GM23338 (cell line): Measurements from ENCODE around the gene EXOC4. TPM values are rescaled to one million over a fixed set of nuclear protein-coding genes. Genes with fewer than 3 reads are reported as not detected.

Experiments
- ATAC-seq: fragments of 200-7000 bp; cut with Tn5 transposase; 3 replicates; pipeline ENCODE4 v1.9.1; 2020
- DNase-seq: peaks from one replicate; pipeline ENCODE4 v3.0.0-alpha.2; 2015; ENCODE audit warnings: low spot score
- H2AFZ ChIP-seq: fragments of 200-600 bp; sonication (generic); 2 replicates; pipeline ENCODE4 v1.8.0; 2016; ENCODE audit warnings: antibody characterized with exemption, mild to moderate bottlenecking, moderate library complexity
- H3F3A ChIP-seq: fragments of 200-600 bp; sonication (generic); replicated peaks from 2 replicates; pipeline ENCODE4 v1.8.0; 2017; ENCODE audit warnings: antibody characterized with exemption, mixed run types, low read depth
- H3K27ac ChIP-seq: fragments of 200-600 bp; sonication (generic); 2 replicates; pipeline ENCODE4 v1.6.1; 2016; ENCODE audit warnings: low read depth
- H3K27me3 ChIP-seq: fragments of 200-600 bp; sonication (generic); 2 replicates; pipeline ENCODE4 v1.8.0; 2016; ENCODE audit warnings: mild to moderate bottlenecking, mixed run types, moderate library complexity; ENCODE audit not compliant: insufficient read depth
- H3K36me3 ChIP-seq: fragments of 200-600 bp; sonication (generic); 2 replicates; pipeline ENCODE4 v1.8.0; 2016; ENCODE audit warnings: mild to moderate bottlenecking; ENCODE audit not compliant: insufficient read depth
- H3K4me1 ChIP-seq: fragments of 200-600 bp; sonication (generic); 2 replicates; pipeline ENCODE4 v1.8.0; 2016; ENCODE audit warnings: mild to moderate bottlenecking, moderate library complexity; ENCODE audit not compliant: insufficient read depth
- H3K4me2 ChIP-seq: fragments of 200-600 bp; sonication (generic); 2 replicates; pipeline ENCODE4 v1.7.1; 2017; ENCODE audit warnings: mixed run types
- H3K4me3 ChIP-seq: fragments of 200-600 bp; sonication (generic); 2 replicates; pipeline ENCODE4 v1.6.1; 2016; ENCODE audit warnings: mixed run types
- H3K79me2 ChIP-seq: fragments of 200-600 bp; sonication (generic); replicated peaks from 2 replicates; pipeline ENCODE4 v1.8.0; 2017; ENCODE audit warnings: mild to moderate bottlenecking; ENCODE audit not compliant: insufficient read depth
- H3K9me2 ChIP-seq: fragments of 200-600 bp; sonication (generic); 2 replicates; pipeline ENCODE4 v1.8.0; 2017; ENCODE audit not compliant: insufficient read depth
- H4K20me1 ChIP-seq: fragments of 200-600 bp; sonication (generic); replicated peaks from 2 replicates; pipeline ENCODE4 v1.8.0; 2017; ENCODE audit warnings: mild to moderate bottlenecking; ENCODE audit not compliant: insufficient read depth
- H3K27ac Mint-ChIP-seq: 2 replicates; pipeline ENCODE4 v1.8.0; 2020; ENCODE audit warnings: inconsistent platforms, mild to moderate bottlenecking, moderate library complexity, mixed read lengths
- H3K27me3 Mint-ChIP-seq: 3 replicates; pipeline ENCODE4 v1.8.0; 2022; ENCODE audit warnings: low read depth, mild to moderate bottlenecking, moderate library complexity, mixed read lengths, inconsistent platforms; ENCODE audit not compliant: insufficient read depth, poor library complexity
- H3K36me3 Mint-ChIP-seq: 3 replicates; pipeline ENCODE4 v1.8.0; 2021; ENCODE audit warnings: low read depth, mild to moderate bottlenecking, inconsistent platforms, moderate library complexity, mixed read lengths
- H3K4me1 Mint-ChIP-seq: 3 replicates; pipeline ENCODE4 v1.8.0; 2020; ENCODE audit warnings: mild to moderate bottlenecking, inconsistent platforms, mixed read lengths
- H3K4me3 Mint-ChIP-seq: 3 replicates; pipeline ENCODE4 v1.8.0; 2021; ENCODE audit warnings: moderate library complexity, mild to moderate bottlenecking, inconsistent platforms, mixed read lengths
- H3K9me3 Mint-ChIP-seq: 3 replicates; pipeline ENCODE4 v1.8.0; 2020; ENCODE audit warnings: moderate library complexity, mild to moderate bottlenecking, inconsistent platforms, mixed read lengths
- CREB1 ChIP-seq: fragments of 250-450 bp; sonication (Bioruptor Pico); IDR thresholded peaks from 2 replicates; pipeline ENCODE4 v1.5.0; 2020; ENCODE audit warnings: low read depth, mild to moderate bottlenecking, moderate library complexity
- EZH2 ChIP-seq: fragments of 200-600 bp; sonication (generic); IDR thresholded peaks from one replicate; pipeline ENCODE4 v1.8.0; 2017; ENCODE audit warnings: antibody characterized with exemption, mild to moderate bottlenecking, low read depth; ENCODE audit not compliant: unreplicated experiment
- EZH2phosphoT487 ChIP-seq: fragments of 200-600 bp; sonication (generic); IDR thresholded peaks from one replicate; pipeline ENCODE4 v1.8.1; 2018; ENCODE audit warnings: antibody characterized with exemption; ENCODE audit not compliant: unreplicated experiment
- JUNB ChIP-seq: IDR thresholded peaks from one replicate; pipeline ENCODE4 v1.6.1; 2016; ENCODE audit warnings: antibody characterized with exemption; ENCODE audit not compliant: unreplicated experiment
- NANOG ChIP-seq: IDR thresholded peaks from 2 replicates; pipeline ENCODE4 v1.6.1; 2016; ENCODE audit warnings: antibody characterized with exemption, borderline replicate concordance
- POLR2AphosphoS5 ChIP-seq: IDR thresholded peaks from 2 replicates; pipeline ENCODE4 v1.6.1; 2016; ENCODE audit warnings: antibody characterized with exemption, low read depth
- STAT1 ChIP-seq: IDR thresholded peaks from one replicate; pipeline ENCODE4 v1.6.1; 2016; ENCODE audit warnings: antibody characterized with exemption; ENCODE audit not compliant: unreplicated experiment
- ZNF114 ChIP-seq: fragments of 250-450 bp; sonication (Bioruptor Pico); IDR thresholded peaks from 2 replicates; pipeline ENCODE4 v1.5.0; 2020; ENCODE audit warnings: mild to moderate bottlenecking, moderate library complexity
- ZNF331 ChIP-seq: fragments of 250-450 bp; sonication (Bioruptor Pico); IDR thresholded peaks from 2 replicates; pipeline ENCODE4 v1.5.0; 2020; ENCODE audit warnings: low read depth, mild to moderate bottlenecking, moderate library complexity
- polyA plus RNA-seq: library from polyadenylated mRNA; unstranded; fragments of >200 nt; fragmentation: Nextera tagmentation; extraction: Ambion mirVana; gene quantifications from 2 replicates; pipeline ENCODE4 v1.2.1, GENCODE V29; 2016
- total RNA-seq: library from RNA; depleted of rRNA; stranded (reverse); fragments of >200 nt; shearing (Covaris generic); gene quantifications from 2 replicates; pipeline ENCODE4 v1.2.3, GENCODE V29; 2014
- TF ChIP-seq, protein P1 (sequence below): IDR thresholded peaks from 2 replicates; pipeline ENCODE4 v1.6.1; 2016; ENCODE audit warnings: antibody characterized with exemption
- TF ChIP-seq, protein P2 (sequence below): IDR thresholded peaks from one replicate; pipeline ENCODE4 v1.6.1; 2018; ENCODE audit warnings: antibody characterized with exemption; ENCODE audit not compliant: unreplicated experiment
- TF ChIP-seq, protein P3 (sequence below), 2 experiments: fragments of 200-600 bp in 1 of 2; sonication (generic) in 1 of 2; conservative IDR thresholded peaks; 2 replicates each; pipeline versions ENCODE4 v1.5.1 to v1.6.1; 2016 to 2017; ENCODE audit warnings: antibody characterized with exemption in 2 of 2, low read depth in 2 of 2, mild to moderate bottlenecking in 2 of 2, moderate library complexity in 1 of 2
- TF ChIP-seq, protein P4 (sequence below): fragments of 250-450 bp; sonication (Bioruptor Pico); IDR thresholded peaks from 2 replicates; pipeline ENCODE4 v1.5.0; 2020; ENCODE audit warnings: mild to moderate bottlenecking, moderate library complexity

The EXOC4 gene
- total and polyA plus RNA-seq, 2 experiments from 2014 or later: 37.5 to 52.7 TPM

DNA sequence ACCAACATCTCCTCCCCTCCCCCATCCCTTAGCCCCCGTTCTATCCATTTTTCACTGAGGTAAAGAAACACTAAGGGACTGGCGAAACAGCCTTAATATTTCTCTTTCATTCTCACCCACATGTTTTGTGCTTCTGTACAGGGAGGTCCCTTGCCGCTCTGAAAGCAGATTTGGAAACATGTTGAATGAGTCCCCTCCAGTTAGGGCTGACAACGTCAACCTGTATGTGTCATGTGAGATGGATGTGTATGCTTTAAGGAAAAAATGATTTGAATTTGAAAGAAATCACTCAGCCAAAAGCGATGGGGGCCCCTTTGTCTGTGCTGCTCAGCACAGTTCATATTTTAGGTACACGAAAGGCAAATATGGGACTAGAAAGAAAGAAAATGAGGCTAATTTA, 560.0 kb downstream of the EXOC4 start:
- H3K27me3 Mint-ChIP-seq: no peaks in the 10 kb centered on the region
- no peak overlapping the region; the same call in 1 of the 2 replicates for H3K27ac Mint-ChIP-seq
- Histone ChIP-seq H3K4me3 (no peak overlapping the region), H3F3A (no peaks in the 10 kb centered on the region), H3K4me1 (no peaks in the 10 kb centered on the region; the same call in 1 of the 2 replicates), H4K20me1 (no peaks in the 10 kb centered on the region), H2AFZ (no peak overlapping the region), H3K27me3 (no peaks in the 10 kb centered on the region), H3K36me3 (no peaks in the 10 kb centered on the region), H3K27ac (no peak overlapping the region), H3K79me2 (no peaks in the 10 kb centered on the region), H3K9me2 (peaks cover 4% of the 10 kb centered on the region), H3K4me2 (no peak overlapping the region)
- H3K36me3 Mint-ChIP-seq: no peaks in the 10 kb centered on the region
- H3K9me3 Mint-ChIP-seq: no peaks in the 10 kb centered on the region
- TF ChIP-seq, protein P1, sequence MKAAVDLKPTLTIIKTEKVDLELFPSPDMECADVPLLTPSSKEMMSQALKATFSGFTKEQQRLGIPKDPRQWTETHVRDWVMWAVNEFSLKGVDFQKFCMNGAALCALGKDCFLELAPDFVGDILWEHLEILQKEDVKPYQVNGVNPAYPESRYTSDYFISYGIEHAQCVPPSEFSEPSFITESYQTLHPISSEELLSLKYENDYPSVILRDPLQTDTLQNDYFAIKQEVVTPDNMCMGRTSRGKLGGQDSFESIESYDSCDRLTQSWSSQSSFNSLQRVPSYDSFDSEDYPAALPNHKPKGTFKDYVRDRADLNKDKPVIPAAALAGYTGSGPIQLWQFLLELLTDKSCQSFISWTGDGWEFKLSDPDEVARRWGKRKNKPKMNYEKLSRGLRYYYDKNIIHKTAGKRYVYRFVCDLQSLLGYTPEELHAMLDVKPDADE: no peak
- TF ChIP-seq EZH2: no peak
- no peak for TF ChIP-seq POLR2AphosphoS5
- no peak for TF ChIP-seq ZNF331 (CRISPR knock-in tag)
- TF ChIP-seq, protein P2, sequence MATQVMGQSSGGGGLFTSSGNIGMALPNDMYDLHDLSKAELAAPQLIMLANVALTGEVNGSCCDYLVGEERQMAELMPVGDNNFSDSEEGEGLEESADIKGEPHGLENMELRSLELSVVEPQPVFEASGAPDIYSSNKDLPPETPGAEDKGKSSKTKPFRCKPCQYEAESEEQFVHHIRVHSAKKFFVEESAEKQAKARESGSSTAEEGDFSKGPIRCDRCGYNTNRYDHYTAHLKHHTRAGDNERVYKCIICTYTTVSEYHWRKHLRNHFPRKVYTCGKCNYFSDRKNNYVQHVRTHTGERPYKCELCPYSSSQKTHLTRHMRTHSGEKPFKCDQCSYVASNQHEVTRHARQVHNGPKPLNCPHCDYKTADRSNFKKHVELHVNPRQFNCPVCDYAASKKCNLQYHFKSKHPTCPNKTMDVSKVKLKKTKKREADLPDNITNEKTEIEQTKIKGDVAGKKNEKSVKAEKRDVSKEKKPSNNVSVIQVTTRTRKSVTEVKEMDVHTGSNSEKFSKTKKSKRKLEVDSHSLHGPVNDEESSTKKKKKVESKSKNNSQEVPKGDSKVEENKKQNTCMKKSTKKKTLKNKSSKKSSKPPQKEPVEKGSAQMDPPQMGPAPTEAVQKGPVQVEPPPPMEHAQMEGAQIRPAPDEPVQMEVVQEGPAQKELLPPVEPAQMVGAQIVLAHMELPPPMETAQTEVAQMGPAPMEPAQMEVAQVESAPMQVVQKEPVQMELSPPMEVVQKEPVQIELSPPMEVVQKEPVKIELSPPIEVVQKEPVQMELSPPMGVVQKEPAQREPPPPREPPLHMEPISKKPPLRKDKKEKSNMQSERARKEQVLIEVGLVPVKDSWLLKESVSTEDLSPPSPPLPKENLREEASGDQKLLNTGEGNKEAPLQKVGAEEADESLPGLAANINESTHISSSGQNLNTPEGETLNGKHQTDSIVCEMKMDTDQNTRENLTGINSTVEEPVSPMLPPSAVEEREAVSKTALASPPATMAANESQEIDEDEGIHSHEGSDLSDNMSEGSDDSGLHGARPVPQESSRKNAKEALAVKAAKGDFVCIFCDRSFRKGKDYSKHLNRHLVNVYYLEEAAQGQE: no peak
- no peak for TF ChIP-seq EZH2phosphoT487
- TF ChIP-seq, protein P3, sequence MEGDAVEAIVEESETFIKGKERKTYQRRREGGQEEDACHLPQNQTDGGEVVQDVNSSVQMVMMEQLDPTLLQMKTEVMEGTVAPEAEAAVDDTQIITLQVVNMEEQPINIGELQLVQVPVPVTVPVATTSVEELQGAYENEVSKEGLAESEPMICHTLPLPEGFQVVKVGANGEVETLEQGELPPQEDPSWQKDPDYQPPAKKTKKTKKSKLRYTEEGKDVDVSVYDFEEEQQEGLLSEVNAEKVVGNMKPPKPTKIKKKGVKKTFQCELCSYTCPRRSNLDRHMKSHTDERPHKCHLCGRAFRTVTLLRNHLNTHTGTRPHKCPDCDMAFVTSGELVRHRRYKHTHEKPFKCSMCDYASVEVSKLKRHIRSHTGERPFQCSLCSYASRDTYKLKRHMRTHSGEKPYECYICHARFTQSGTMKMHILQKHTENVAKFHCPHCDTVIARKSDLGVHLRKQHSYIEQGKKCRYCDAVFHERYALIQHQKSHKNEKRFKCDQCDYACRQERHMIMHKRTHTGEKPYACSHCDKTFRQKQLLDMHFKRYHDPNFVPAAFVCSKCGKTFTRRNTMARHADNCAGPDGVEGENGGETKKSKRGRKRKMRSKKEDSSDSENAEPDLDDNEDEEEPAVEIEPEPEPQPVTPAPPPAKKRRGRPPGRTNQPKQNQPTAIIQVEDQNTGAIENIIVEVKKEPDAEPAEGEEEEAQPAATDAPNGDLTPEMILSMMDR (conservative IDR thresholded peaks at IDR 0.05; ENCODE audit: low read depth in 2 of 2): no peak
- TF ChIP-seq, protein P4, sequence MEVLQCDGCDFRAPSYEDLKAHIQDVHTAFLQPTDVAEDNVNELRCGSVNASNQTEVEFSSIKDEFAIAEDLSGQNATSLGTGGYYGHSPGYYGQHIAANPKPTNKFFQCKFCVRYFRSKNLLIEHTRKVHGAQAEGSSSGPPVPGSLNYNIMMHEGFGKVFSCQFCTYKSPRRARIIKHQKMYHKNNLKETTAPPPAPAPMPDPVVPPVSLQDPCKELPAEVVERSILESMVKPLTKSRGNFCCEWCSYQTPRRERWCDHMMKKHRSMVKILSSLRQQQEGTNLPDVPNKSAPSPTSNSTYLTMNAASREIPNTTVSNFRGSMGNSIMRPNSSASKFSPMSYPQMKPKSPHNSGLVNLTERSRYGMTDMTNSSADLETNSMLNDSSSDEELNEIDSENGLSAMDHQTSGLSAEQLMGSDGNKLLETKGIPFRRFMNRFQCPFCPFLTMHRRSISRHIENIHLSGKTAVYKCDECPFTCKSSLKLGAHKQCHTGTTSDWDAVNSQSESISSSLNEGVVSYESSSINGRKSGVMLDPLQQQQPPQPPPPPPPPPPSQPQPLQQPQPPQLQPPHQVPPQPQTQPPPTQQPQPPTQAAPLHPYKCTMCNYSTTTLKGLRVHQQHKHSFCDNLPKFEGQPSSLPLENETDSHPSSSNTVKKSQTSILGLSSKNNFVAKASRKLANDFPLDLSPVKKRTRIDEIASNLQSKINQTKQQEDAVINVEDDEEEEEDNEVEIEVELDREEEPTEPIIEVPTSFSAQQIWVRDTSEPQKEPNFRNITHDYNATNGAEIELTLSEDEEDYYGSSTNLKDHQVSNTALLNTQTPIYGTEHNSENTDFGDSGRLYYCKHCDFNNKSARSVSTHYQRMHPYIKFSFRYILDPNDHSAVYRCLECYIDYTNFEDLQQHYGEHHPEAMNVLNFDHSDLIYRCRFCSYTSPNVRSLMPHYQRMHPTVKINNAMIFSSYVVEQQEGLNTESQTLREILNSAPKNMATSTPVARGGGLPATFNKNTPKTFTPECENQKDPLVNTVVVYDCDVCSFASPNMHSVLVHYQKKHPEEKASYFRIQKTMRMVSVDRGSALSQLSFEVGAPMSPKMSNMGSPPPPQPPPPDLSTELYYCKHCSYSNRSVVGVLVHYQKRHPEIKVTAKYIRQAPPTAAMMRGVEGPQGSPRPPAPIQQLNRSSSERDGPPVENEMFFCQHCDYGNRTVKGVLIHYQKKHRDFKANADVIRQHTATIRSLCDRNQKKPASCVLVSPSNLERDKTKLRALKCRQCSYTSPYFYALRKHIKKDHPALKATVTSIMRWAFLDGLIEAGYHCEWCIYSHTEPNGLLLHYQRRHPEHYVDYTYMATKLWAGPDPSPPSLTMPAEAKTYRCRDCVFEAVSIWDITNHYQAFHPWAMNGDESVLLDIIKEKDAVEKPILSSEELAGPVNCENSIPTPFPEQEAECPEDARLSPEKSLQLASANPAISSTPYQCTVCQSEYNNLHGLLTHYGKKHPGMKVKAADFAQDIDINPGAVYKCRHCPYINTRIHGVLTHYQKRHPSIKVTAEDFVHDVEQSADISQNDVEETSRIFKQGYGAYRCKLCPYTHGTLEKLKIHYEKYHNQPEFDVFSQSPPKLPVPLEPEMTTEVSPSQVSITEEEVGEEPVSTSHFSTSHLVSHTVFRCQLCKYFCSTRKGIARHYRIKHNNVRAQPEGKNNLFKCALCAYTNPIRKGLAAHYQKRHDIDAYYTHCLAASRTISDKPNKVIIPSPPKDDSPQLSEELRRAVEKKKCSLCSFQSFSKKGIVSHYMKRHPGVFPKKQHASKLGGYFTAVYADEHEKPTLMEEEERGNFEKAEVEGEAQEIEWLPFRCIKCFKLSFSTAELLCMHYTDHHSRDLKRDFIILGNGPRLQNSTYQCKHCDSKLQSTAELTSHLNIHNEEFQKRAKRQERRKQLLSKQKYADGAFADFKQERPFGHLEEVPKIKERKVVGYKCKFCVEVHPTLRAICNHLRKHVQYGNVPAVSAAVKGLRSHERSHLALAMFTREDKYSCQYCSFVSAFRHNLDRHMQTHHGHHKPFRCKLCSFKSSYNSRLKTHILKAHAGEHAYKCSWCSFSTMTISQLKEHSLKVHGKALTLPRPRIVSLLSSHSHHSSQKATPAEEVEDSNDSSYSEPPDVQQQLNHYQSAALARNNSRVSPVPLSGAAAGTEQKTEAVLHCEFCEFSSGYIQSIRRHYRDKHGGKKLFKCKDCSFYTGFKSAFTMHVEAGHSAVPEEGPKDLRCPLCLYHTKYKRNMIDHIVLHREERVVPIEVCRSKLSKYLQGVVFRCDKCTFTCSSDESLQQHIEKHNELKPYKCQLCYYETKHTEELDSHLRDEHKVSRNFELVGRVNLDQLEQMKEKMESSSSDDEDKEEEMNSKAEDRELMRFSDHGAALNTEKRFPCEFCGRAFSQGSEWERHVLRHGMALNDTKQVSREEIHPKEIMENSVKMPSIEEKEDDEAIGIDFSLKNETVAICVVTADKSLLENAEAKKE: no peak
- TF ChIP-seq STAT1: no peak
- no peak for TF ChIP-seq ZNF114
- TF ChIP-seq JUNB: no peak
- no peak for TF ChIP-seq CREB1 (CRISPR knock-in tag)
- no peak for TF ChIP-seq NANOG
- ATAC-seq (no peak), DNase-seq (no peak)
- peaks cover 8% of the 10 kb centered on the region; the same call in 2 of the 3 replicates for H3K4me1 Mint-ChIP-seq
- H3K4me3 Mint-ChIP-seq: no peak overlapping the region
